GM18499 (cell line): ENCODE data around the gene RGS6.

Experiments used
- ATAC-seq: cut with Tn5 transposase; IDR thresholded peaks from one replicate; pipeline ENCODE4 v1.9.1; 2021; ENCODE audit warnings: moderate number of reproducible peaks; ENCODE audit not compliant: insufficient read depth, unreplicated experiment

RGS6 gene

DNA sequence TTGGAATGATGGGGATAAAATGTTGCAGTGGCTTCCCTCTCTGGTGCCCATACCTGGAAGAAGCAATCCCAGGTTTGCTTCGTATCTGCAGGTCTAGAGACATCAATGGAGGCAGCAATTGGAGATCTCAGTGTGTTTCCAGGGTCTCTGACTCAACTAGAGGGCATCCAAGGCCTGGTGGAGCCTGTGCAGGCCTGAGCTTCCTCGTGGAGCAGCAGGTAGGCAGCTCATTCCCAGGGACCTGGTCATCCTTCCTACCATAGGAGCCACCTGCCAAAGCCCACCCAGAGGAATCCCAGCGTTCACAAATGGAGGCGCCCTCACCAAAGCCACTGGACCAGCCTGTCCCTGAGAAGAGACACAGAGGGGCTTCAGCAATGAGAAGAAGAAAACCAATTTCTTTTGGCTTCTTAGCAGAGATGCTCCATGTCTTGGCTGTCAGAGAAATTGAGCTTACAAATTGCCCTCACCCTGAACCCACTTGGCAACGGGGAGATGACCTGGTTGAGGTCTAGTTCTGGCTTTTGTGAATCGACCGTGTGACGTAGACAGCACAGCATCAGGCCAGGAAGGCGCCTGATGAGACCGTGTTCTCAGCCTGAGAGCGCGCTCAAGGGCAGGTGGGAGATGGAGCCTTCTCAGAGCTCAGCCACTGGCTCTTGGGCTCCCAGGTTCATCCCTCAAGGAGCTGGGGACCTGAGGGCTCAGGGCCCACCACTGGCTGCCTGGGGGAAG, 678.0 kb downstream of the RGS6 start:
- no peak for ATAC-seq

DNA sequence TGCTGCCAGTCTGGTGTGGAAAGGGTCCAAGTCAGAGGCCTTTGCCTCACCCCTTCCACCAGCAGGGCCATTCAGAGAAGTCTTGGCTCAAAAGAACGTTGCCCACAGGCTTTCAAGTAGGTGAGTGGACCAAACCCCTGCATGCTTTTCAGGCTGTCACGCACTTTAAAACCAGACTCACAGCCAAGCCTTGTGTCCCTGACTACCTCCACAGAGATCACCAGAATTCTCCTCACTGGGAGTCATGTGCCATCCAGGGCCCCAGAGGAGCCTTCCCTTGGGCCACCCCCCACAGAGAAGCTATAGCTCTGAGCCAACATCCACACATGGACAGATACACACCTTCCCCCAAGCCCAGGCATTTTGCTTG, 678.6 kb downstream of the RGS6 start:
- no peak for ATAC-seq

DNA sequence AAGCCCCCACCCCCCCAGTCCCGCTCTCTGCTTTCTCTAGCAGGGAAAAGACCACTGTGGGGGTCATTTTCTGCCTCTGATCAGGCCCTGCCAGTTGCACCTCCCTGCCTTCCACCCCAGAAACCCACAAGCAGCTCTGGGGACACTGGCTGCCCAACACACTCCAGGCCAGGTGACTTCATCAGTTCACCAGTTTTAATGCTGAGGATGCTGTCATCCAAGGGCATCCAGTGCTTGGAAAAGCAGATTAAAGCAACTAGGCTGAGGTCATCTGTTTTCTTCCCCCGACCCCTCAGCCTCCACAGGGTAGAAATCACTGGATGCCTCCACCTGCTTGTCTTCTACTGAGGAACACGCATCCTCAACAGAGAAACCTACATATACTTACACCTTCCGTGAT, 679.3 kb downstream of the RGS6 start:
- no peak for ATAC-seq

DNA sequence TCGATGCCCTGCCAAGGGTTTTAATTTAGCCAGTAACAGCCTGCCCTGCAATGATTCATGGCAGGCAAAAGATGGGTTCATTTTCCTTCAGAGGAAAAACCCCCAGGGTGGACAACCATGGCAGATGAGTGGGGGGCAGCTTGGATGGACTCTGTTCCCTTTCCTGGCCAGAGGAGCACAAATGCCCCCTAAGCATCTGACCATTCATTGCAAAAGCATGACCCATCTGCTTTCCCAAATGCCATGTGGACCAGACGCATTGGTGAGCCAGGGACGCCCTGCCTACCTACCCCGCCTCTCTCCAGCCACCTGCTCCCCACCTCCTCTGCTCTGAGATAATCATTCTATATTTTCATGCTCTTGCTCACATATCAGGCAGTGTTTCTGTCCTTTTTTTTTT, 679.8 kb downstream of the RGS6 start:
- ATAC-seq, result no peak

DNA sequence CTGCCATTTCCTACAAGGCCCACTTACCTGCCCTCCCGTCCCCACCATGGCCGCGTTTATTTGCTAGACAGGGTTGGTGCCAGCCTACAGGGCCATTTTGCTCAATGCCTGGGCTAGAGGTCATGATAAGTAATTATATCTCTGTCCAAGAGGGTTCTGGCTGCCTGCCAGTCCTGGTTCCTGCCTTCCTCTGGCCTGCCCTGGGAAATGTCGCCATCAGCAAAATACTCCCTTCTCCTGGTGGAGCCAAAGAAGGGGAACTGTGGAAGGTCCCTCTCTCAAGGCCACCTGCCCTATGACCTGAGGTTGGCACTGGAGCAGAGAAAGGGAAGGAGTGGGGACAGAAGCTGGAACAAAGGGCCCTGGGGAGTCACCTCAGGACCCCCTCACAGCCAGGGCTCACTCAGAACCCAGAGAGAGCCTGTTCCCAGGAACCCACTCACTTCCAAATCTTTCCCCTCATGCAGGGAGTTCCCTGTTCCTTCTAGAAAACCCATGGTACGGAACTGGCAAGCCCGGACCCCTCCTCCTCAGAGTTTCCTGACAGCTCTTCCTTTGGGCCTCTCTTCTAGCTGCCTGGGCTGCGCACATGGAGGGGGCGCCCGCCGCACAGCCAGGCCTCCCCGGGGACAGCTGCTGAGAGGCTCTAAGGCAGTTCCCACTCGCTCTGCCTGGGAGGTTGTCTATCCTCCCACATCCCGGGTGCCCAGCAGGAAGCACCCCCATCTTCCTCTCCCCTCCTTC, 681.2 kb downstream of the RGS6 start:
- ATAC-seq, result no peak

DNA sequence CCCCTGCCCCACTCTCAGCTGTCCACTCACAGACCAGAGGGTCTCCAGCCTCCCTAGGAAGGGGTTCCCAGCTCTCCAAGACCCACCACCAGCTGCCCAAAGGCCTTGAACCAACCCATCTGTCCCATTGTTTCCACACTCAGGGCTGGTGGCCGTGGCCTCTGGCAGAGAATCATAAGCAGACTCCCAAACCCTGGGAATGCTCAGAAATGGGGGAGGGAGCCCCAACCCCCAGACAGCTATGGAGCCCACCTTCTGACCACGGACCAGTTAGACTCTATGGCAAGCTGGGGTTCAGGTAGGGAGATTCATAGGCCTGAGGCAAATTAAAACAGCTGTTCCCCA, 681.7 kb downstream of the RGS6 start:
- no peak for ATAC-seq

DNA sequence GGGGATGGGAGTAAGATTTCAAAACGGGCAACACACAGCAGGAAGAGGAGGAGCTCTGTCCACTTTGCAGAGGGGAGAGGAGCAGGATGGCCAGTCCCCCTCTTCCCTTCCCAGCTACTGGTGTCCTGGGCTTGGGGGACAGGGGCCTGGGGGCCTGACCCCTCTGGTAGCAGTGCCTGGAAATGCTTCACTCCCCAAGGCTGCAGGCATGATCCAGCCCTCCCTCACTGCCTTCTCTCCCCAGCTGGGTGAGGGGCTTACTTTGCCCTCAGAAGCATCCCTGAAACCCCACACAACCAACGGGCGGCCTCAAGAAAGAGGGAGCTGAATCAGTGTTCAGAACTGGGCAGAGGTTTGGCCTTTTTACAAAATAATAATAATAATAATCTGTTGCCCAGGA, 682.1 kb downstream of the RGS6 start:
- no peak for ATAC-seq

DNA sequence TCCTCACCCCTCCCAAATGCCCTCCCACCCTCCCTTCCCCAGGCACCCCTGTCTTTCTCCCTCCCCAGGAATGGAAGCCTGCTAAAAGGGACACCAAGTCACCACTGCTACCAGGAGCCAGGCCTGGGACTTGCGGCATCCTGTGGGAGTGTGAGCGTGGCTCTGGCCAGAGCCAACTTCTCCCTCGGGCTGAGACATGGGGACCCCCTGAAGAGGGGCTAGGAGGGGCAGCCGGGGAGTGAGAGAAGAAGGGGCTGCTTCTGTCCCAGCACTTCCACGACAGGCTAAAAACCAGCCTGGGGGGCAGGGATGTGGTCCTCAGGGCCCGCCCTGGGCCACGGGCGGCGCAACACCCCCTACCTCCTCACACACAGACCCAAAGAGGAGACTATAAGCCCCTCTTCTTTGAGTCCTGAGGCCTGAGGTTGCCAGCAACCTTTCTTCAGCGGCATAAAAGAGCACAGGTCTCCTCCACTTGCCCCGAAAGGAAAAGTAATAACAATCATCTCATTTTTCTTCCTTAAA, 682.7 kb downstream of the RGS6 start:
- no peak for ATAC-seq

DNA sequence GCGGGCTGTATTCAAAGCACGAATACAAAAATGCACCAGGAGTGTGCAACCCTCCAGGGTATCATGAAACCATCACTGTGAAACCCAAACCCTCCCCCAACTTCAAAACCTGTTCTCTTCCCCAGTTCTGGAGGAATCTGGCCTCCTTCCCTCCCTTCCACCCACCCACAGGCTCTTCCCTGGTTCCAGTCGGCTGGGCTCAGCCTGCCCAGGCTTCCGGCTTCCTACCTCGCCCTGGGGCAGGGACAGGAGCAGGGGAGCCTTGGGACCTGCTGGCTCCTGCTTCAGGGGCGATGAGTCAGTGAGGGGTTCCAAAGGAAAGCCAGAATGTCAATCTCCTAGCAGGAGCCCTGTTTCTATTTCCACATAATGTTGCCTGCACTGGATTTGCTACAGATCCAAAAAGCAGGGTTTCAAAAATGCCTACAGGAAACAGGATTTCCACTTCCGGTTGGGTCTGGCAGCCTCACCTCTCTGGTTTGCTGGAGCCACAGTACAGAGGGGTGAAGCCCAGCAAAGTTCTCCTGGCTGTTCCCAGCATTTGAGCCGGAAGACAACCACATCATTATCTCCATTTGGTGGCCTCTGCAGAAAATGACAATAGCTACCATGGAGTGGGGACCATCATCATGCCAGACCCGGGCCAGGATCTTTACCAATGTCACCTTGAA, 683.4 kb downstream of the RGS6 start:
- no peak for ATAC-seq
